Type B pancreatic cell (in vitro differentiated cells): Measurements from ENCODE around the gene N4BP2L1. TPM values are rescaled to one million over a fixed set of nuclear protein-coding genes. Genes with fewer than 3 reads are reported as not detected.
A peak's percentile ranks its signal among the peaks of the same experiment; 100 is the strongest.

ENCODE experiments used
- DNase-seq: peaks from one replicate; pipeline ENCODE4 v3.0.0; 2021; ENCODE audit warnings: mixed read lengths; ENCODE audit not compliant: unreplicated experiment; ENCODE audit errors: extremely low spot score
- H3K27ac Mint-ChIP-seq: 2 replicates; pipeline ENCODE4 v1.8.0; 2021; ENCODE audit warnings: mild to moderate bottlenecking, mixed read lengths
- H3K27me3 Mint-ChIP-seq: 2 replicates; pipeline ENCODE4 v1.8.0; 2021; ENCODE audit warnings: mixed read lengths
- H3K36me3 Mint-ChIP-seq: 2 replicates; pipeline ENCODE4 v1.8.0; 2021; ENCODE audit warnings: mixed read lengths
- H3K4me1 Mint-ChIP-seq: one replicate; pipeline ENCODE4 v1.8.0; 2021; ENCODE audit warnings: mixed read lengths; ENCODE audit not compliant: unreplicated experiment
- H3K4me3 Mint-ChIP-seq: 2 replicates; pipeline ENCODE4 v1.8.0; 2021; ENCODE audit warnings: mild to moderate bottlenecking, mixed read lengths
- H3K9me3 Mint-ChIP-seq: 2 replicates; pipeline ENCODE4 v1.8.0; 2021; ENCODE audit warnings: mixed read lengths
- long read RNA-seq: library from polyadenylated mRNA; unstranded; transcript quantifications from one replicate; pipeline ENCODE4 v2.0.0, GENCODE V29; 2020
- total RNA-seq: library from RNA; stranded (reverse); gene quantifications from 2 replicates; pipeline ENCODE4 v1.2.1, GENCODE V29; 2021; ENCODE audit warnings: low replicate concordance
- TF ChIP-seq, protein P1 (sequence below): fragments of 200-600 bp; sonication (generic); conservative IDR thresholded peaks from 2 replicates; pipeline ENCODE4 v1.5.0; 2021; ENCODE audit warnings: antibody characterized with exemption, mild to moderate bottlenecking

The N4BP2L1 gene
- 4.9 and 7.4 TPM in 2 replicates for total RNA-seq
- long read RNA-seq, transcript N4BP2L1-202 (5 exons, 3,046 nt), result major isoform, 14 of 21 reads
- long read RNA-seq, partial matches to known transcripts, result 1 of 21 reads
- long read RNA-seq, other reads (novel, unspliced or antisense), result 2 of 21 reads

DNA sequence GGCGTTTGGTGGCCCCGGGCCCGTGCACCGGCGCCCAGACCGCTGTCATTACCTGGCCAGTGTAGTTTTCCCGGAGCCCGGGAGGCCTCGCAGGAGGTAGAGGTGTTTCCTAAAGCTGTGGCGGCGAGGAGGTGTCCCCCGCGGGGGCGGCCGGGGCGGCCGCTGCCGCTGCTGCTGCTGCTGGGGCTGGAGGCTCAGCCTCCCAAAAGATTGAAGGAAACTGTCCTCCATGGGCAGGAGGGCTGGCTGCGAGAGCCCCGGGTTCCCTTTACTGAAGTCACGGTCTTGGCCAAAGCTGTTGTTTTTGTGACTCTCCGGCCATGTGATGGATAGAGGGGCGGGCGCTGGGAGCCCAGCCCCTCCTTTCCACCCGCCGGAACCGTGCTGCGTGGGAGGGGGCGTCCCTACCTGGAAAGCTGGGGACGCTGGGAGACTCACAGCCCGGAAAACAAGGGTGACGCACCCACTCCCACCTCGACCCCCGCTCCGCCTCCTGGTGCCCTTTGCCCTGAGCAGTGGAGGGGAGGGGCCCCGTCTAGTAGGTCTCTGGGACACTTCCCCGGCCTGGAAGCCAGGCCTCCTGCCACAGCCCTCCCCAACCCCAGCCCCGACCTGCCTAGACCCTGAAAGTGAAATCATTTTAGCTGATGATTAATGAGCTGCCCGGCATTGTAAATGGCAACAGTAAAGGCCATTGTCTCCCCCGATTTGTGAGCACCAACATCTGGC, at the start of gene N4BP2L1:
Gene N4BP2L1 (minus strand): TSS at position 279 of the 729 bp plus-strand sequence. CDS start 48 bp downstream, at position 231.
- TF ChIP-seq, protein P1, sequence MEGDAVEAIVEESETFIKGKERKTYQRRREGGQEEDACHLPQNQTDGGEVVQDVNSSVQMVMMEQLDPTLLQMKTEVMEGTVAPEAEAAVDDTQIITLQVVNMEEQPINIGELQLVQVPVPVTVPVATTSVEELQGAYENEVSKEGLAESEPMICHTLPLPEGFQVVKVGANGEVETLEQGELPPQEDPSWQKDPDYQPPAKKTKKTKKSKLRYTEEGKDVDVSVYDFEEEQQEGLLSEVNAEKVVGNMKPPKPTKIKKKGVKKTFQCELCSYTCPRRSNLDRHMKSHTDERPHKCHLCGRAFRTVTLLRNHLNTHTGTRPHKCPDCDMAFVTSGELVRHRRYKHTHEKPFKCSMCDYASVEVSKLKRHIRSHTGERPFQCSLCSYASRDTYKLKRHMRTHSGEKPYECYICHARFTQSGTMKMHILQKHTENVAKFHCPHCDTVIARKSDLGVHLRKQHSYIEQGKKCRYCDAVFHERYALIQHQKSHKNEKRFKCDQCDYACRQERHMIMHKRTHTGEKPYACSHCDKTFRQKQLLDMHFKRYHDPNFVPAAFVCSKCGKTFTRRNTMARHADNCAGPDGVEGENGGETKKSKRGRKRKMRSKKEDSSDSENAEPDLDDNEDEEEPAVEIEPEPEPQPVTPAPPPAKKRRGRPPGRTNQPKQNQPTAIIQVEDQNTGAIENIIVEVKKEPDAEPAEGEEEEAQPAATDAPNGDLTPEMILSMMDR, result no peak
- Mint-ChIP-seq H3K27ac (peak within 1 kb of the TSS; percentile 77), H3K4me3 (peak within 1 kb of the TSS; percentile 90), H3K9me3 (peaks cover 4% of the 10 kb centered on the region), H3K36me3 (peaks cover 8% of the 10 kb centered on the region), H3K4me1 (peaks cover 17% of the 10 kb centered on the region), H3K27me3 (peaks cover 15% of the 10 kb centered on the region)
- no peak for DNase-seq

DNA sequence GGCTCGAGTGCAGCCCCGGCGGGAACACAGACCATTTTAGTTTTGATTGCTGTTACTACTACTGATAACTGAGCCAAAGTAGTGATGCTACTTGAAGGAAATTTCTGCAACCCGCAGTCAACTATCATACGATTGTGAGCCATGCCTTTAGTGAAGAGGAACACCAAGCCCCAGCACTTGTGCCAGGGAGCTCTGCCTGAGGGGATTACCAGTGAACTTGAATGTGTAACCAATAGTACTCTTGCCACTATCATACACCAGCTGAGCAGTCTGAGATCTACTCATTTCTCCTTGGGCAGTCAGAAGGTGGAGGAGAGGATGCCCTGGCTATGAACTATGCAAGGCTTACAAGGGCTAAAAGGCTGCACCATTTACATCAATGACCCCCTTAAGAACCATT, 49.0 kb upstream of the N4BP2L1 start:
- H3K36me3 Mint-ChIP-seq, result peaks cover 10% of the 10 kb centered on the region
- peaks cover 4% of the 10 kb centered on the region for H3K4me1 Mint-ChIP-seq
- H3K27ac Mint-ChIP-seq, result no peak overlapping the region
- no peak overlapping the region for H3K4me3 Mint-ChIP-seq
- no peaks in the 10 kb centered on the region for H3K27me3 Mint-ChIP-seq
- no peaks in the 10 kb centered on the region for H3K9me3 Mint-ChIP-seq
- DNase-seq, result no peak
- TF ChIP-seq, protein P1, result no peak

DNA sequence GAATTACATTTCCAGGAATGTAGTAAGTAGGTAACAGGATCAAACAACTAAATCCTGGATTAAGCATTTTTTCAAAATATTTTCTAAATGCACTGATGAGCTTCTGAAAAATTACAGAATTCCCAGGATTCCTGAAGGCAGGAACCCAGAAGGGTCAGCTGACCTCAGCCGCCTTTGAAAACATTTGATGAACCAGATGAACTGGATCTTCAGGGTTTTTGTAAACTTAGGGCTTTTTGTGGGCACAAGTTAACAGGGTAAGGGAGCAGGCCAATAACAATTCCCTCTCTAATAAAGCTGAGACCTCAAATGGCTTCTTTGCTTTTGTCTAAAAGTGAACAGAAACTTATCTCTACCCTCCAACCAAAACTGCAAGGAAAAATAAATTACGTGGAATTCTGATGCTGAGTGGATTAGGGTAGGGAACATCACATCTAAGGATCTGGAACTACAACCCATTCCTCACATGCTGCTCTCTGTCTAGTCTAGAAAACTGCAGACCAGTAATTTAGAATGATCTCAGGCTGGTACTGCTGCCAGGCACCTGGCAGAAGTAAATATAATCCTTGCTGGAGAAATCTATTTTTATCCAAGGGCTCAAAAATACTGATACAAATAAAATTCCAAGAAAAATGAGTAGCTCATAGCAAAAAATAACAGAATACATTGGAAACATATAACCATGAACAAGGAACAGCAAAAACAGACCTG, 48.2 kb upstream of the N4BP2L1 start:
- peaks cover 4% of the 10 kb centered on the region for H3K4me1 Mint-ChIP-seq
- no peaks in the 10 kb centered on the region for H3K9me3 Mint-ChIP-seq
- no peak overlapping the region for H3K27ac Mint-ChIP-seq
- no peak for DNase-seq
- H3K4me3 Mint-ChIP-seq, result no peak overlapping the region
- TF ChIP-seq, protein P1, result no peak
- H3K36me3 Mint-ChIP-seq, result peaks cover 10% of the 10 kb centered on the region
- no peaks in the 10 kb centered on the region for H3K27me3 Mint-ChIP-seq

DNA sequence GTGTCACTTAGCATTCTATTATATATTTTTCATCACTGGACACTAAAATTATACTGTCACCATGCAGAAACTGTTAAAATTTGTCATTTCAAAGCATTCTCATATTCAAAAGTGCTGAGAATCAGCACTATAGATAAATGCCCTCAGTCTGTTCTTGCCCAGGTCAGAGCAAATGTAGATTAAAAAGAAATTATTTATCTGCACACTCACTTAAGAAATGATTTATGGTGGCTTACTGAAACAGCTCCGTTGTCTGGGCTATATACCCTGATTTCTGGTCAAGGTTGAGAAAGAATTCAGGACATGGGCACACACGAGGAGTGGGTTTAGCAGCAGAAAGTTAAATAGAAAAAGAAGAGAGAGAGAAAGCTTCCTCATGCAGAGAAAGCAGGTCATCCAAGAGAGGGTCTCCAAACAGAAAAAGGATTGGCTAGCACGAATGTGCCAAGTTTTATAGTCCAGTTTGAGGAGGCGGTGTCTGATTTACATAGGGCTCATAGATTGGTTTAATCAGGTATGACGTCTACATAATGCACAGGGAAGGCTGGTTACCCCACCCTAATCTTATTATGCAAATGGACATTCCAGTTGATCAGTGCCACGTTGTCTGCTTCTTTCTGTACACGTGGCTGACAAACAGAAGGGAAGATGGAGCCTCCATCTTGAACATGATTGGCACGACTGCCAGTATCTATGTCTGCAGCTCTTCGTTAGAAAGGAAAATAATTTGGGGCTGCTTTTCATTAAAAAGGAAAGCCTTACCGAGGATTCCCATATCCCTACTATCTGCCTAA, 47.3 kb upstream of the N4BP2L1 start:
- H3K4me3 Mint-ChIP-seq, result no peak overlapping the region
- no peak overlapping the region for H3K27ac Mint-ChIP-seq
- TF ChIP-seq, protein P1, result no peak
- no peaks in the 10 kb centered on the region for H3K27me3 Mint-ChIP-seq
- peaks cover 10% of the 10 kb centered on the region for H3K36me3 Mint-ChIP-seq
- DNase-seq, result no peak
- peaks cover 4% of the 10 kb centered on the region for H3K4me1 Mint-ChIP-seq
- H3K9me3 Mint-ChIP-seq, result no peaks in the 10 kb centered on the region

DNA sequence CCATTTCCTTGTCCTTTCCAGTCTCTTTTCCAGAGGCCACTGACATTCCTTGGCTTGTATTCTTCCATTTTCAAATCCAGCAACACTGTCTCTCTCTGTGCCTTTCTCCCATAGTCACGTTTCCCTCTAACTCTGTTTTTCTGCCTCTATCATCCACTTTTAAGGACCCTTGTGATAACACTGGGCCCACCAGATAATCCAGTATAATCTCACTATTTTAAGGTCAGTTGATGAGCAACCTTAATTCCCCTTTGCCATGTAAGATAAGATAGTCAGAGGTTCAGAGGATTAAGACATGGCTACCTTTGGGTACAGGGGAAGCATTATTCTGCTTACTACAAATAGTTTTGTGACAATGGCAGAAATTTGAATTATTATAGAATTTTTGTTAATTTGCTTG, 45.7 kb upstream of the N4BP2L1 start:
- H3K27ac Mint-ChIP-seq, result no peak overlapping the region
- peaks cover 10% of the 10 kb centered on the region for H3K36me3 Mint-ChIP-seq
- H3K27me3 Mint-ChIP-seq, result no peaks in the 10 kb centered on the region
- H3K4me1 Mint-ChIP-seq, result peaks cover 4% of the 10 kb centered on the region
- TF ChIP-seq, protein P1, result no peak
- H3K9me3 Mint-ChIP-seq, result no peaks in the 10 kb centered on the region
- no peak overlapping the region for H3K4me3 Mint-ChIP-seq
- DNase-seq, result no peak
